HG03095 (cell line): ENCODE results near the gene GPS2.
"Not testable (repeated sequence)": the region's sequence is repeated elsewhere in the genome, so short reads cannot be mapped to it uniquely, and the experiment has no call there.

Source experiments
- ATAC-seq: cut with Tn5 transposase; IDR thresholded peaks from one replicate; pipeline ENCODE4 v1.9.1; 2021; ENCODE audit warnings: moderate library complexity; ENCODE audit not compliant: unreplicated experiment

GPS2 gene

DNA sequence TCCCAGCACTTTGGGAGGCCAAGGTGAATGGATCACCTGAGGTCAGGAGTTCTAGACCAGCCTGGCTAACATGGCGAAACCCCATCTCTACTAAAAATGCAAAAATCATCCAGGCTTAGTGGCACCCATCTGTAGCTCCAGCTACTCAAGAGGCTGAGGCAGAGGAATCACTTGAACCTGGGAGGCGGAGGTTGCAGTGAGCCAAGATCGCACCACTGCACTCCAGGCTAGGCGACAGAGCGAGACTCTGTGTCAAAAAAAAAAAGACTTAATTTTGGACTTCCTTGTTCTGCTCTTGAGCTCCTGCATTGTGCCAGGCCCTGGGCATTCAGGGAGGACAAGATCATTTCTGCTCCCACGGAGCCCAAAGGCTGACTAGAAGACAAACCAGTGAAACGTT, 22.4 kb upstream of the GPS2 start:
- ATAC-seq = not testable (repeated sequence)

DNA sequence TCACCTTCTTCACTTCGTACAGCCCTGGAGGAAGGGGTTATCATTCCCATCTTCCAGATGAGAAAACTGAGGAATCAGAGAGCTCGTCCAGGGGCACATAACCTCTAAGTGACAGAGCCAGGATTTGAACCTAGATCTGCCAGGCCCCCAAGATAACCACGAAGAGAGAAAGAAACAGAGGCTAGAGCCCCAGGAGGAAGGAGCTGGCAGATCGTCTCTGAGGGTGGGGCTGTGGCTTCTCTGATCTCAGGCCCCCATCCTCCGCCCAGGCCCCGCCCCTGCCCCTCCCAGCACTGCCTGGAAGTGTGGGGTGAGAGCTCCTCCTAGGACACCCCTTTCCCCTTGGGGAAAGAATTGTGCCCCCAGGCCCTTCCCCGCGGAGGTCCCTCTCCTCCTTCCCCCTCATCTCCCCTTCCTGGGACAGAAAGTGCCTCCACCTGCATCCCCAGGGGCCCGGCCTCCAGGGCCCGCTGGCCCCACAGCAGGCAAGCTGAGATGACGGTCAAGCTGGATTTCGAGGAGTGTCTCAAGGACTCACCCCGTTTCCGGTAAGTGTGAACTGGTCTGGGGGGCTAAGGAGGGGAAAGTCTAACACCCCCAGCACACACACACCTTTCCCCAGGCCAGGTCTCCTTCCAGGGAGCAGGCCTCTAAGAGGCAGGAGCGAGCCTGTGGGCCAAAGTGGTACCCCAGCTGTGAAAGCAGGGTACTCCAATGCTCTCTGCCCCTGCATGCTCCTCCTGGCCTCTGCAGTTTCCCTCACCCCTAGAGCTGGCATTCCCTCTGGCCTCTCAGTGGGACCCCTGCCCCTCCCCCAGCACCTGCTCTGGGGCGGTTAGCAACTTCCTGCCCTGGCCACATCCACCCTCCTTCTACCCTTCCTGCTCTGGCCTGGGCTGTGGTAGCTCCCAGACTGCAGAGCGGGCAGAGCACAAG, 21.3 kb upstream of the GPS2 start, which contains the start of gene ACAP1:
Gene ACAP1, plus strand, starts transcription at position 290 of the 936 bp plus-strand sequence. Its CDS starts 206 bp downstream, at position 496.
- peak; percentile 54 for ATAC-seq

DNA sequence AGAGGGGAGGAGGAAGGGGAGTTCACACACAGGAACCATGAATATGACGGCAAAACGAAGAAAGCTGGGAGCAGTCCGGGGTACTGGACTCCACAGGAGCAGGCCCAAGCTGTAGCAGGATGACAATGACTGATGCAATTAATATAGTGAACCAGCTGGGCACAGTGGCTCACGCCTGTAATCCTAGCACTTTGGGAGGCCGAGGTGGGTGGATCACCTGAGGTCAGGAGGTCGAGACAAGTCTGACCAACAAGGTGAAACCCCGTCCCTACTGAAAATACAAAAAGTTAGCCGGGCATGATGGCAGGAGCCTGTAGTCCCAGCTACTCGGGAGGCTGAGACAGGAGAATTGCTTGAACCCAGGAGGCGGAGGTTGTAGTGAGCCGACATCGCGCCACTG, 20.6 kb upstream of the GPS2 start:
- not testable (repeated sequence) for ATAC-seq

DNA sequence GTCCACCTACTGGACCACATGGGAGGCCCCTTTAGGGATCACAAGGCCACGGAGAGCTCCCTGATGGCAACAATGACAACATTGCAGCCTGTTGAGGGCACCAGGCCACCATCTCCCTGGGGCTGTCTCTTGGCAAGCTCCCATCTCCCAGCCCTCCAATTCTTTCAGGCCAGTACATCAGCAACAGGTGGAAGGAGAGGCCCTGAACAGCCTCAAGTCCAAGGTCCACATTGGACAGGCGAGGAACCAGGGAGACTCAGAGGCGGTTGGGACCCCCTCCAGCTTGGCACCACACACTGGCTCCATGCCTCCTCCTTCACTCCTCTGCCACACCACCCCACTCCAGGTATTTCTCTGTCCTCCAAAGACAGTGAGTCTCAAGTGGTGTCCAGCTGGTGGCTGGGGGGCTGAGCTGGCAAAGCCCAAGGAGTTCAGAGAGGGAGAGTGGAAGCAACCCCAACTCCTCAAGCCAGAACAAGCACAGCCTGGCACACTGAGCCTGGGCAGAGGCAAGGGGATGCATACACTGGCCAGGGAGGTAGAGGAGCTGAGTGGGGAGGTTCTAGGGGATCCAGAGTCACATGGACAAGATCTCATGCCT, 19.9 kb upstream of the GPS2 start:
- ATAC-seq = no peak

DNA sequence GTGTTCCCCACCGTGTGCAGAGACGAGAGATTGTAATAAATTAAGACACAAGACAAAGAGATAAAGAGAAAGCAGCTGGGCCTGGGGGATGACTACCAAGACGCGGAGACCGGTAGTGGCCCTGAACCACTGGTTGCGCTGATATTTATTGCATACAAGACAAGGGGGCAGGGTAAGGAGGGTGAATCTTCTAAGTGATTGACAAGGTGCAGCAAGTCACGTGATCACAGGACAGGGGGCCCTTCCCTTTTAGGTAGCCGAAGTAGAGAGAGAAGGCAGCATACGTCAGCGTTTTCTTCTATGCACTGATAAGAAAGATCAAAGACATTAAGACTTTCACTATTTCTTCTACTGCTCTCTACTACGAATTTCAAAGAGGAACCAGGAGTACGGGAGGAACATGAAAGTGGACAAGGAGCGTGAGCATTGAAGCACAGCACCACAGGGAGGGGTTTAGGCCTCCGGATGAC, 17.5 kb upstream of the GPS2 start:
- ATAC-seq = not testable (repeated sequence)

DNA sequence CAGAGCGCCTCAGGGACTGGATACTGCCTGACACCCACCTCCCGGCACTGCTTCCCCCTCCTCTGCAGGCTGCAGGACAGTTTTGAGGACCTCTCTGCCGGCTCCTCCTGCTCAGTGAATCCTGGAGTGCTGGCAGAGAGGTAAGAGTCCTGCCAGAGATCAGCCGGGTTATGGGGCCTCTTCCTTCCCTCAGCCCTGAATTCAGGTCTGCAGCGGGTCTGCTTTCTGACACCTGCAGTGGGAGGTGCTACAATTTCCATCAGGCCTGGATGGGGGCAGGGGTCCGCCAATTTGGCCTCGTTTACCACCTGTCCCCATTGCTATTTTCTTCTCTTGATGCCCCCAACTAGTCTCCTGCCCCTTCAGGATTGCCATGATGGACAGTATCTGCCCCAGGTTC, 17.0 kb upstream of the GPS2 start:
- ATAC-seq = no peak

DNA sequence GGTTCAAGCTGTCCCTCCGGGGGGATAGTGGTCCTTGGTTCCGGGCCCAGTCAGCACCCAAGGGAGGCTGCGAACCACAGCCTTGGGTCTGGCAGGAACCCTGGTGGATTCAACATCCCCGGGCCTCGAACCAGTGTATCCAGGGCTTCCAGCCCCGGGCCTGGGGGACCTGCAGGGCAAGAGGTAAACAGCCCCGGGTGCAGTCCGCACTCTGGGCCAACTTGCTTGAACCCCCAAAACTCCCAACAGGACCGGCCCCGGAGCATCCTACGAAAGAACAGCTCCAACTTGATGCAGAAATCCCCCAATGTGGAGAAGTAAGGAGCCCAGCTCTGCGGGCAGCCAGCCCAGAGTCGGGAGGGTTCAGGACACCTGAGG, 15.5 kb upstream of the GPS2 start:
- ATAC-seq = no peak

DNA sequence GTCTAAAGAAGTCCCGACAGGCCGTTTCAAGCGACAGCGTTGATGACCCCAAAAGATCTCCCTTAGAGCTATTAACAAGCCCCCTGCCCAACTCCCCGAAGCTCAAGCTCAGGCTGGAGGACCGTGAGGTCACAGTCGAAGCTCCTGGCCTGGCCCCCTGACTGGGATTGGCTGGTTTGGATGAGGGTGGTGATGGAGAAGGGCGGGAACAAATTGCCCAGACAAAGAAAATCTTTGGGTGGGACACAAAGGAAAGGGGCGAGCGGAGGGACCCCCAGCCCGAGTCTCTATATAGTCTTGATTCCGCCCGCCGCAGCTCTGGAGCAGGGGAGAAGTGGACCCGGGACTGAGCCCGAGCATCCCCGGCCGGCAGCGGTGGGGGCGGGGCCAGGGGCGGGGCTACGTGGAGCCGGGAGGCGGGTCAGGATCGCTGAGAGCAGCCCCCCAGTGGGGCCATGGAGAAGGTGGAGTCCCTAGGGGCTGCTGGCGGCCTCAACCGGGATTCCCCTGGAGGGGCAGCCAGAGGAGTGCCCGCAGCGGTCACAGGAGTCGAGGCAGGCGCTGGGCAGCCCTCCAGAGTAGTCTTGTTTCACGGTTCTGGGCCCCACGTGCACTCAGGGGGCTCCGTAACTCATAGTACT, 15.0 kb upstream of the GPS2 start:
- peak; percentile 34 for ATAC-seq

DNA sequence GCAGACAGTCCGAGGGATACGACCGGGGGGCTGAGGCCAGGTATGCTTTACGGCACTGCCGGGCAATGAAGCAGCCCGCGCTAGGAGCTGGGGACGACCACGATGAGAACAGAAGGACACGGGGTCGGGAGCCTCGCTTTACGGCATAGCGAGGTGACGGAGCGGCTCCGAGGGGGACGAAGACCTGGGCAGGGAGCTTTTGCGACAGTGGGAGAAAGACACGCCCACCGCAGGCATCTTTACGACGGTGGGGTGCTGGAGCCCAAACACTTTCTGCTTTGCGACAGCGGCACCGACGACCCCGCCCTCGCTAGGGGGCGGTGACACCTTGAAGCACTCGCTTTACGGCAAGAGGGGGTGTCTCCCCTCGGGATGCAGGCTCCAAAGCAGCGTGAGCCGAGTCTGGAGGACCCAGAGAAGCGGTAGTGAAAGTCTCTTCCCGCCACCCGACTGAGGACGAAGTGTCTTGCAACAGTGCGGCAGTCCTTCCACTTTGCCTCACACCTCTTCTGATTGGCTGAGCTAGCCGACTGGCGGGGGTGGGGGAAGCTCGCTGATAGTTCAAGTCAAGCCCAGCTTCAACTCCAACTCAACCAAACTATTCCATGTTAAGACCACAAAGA, 14.3 kb upstream of the GPS2 start:
- ATAC-seq = peak; percentile 40

DNA sequence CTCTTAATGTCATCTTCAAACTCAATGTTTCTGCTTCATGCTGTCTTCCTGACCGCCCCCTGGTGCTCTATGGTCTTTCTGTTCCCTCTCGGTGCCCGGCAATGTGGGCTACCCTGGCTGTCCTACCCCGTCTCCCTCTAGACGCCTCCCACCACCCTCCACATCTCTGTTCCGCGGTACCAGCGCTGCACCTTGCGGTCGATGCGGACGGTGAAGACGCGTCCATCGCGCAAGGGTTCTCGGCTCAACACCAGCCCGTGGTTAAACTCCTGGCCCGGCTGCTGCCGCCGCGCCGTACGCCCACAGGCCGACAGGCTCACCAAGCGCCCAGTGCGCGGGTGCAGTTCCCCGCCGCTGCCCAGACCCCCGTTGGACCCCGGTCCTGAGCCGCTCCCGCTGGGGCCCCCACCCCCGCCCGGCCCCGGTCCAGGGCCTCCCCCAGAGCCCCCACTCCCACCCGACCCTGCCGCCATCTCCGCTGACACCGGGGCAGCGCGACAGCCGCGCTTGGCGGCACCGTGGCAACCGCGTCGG, 13.7 kb upstream of the GPS2 start, which contains the start of gene NEURL4:
Gene NEURL4, minus strand, starts transcription at position 496 of the 534 bp plus-strand sequence. Its CDS starts 23 bp downstream, at position 473.
- ATAC-seq = peak; percentile 3

DNA sequence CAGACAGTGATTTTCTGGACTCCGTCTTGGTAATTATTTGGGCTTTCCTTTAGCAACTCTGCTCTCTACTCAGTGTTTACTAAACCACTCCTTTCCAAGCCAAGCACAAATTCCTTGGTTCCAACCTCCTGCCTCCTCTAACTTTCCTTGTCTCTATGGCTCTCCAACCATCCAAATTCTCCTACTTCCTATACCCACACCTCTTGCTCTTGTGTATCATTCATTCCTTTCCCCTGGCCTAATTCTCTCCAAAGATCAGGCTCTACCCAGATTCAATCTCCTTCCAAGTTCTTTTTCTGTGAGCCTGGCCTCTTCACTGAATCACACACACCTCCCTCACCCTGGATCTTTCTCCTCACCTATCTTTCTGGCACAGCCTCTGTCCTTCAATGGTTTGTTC, 12.8 kb upstream of the GPS2 start:
- no peak for ATAC-seq

DNA sequence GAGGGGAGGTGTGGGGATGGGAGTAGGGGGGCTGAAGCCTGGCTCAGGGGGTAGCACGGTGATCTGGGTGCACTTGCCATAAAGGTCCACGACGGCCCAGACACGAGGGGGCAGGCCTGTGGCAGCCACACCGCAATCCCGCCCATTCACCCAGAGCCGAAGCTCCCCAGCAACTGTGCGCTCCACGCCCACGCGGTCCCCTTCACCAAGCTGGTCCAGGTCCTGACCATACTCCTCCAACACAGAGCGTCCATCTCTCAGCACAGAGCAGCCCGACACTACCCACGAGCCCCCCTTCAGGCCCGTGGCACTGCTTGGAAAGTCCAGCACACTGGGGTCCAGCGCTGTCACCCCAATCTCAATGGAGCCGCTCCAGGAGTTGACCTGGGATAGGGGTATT, 12.3 kb upstream of the GPS2 start:
- no peak for ATAC-seq

DNA sequence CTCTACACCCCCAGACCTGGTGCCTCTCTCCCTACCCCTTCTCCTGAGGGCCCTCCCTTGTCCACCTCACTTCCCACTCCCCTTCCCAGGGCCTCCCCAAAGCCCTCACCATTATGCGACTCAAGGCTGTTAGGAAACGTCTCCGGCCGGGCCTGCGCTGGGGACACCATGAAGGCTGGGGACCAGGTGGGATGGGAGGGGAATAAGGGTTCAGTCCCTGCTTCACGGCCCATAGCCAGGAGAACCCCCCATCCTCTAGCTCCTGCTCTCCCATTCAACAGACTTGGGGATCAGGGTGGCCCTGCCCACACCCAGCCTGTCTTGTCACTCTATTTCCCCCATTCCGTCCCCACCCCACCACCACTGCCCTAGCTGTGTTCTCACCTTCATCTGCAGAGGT, 11.9 kb upstream of the GPS2 start:
- ATAC-seq = no peak

DNA sequence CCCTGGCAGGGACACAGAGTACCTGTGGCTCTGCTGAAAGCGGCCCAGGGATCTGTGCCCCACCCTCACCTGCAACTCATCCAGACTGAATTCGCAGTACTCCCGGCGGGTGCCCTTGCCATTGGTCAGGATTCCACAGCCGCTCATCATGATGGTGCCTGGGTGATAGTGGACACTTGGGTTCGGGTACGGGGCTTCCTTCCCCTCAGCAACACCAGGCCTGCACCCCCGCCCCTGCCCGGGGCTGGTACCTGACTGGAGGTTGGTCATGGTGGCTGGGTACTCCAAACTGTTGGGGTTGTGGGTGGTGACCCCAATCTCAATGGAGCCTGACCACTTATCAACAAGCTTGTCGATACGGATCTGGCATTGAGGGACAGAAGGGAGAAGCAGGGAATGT, 11.0 kb upstream of the GPS2 start:
- ATAC-seq = no peak

DNA sequence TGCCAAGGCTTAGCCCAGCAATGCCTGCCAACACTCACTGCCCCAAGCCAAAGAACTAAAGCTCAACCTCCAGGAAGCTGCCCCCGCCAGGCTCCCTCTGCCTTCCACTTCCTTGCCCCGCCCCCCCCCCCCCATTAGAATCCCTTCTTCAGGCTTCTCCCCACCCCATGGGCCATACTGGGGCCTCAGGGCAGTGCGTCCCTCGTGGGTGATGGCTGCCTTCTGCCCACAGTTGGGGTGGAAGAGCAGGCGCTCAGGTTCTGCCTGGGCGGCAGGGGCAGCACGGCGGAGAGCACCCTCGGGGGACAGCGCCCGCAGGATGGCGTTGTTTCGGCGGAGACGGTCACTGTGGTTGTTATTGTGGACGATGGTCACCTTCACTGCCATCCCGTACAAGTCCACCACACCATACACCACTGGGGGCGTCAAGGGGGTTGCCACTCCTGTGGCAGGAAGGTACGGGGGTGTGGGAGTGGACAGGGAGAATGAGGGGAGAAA, 9.9 kb upstream of the GPS2 start:
- ATAC-seq = no peak

DNA sequence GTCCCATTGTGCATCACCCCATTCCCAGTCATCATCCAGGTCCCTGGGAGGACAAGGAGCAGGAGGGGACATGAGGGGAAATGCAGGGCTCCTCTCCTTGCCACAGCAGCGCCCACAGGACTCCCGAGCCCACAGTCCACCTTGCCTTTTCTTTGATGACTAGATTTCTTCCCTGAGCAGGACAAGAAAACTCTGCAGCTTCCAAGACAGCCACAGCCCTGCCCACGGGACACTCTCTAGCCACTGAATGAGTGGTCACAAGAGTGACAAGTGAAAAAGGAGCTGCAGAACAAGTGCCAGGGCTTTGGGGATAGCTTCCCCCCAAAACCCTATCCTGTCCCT, 9.2 kb upstream of the GPS2 start:
- no peak for ATAC-seq

DNA sequence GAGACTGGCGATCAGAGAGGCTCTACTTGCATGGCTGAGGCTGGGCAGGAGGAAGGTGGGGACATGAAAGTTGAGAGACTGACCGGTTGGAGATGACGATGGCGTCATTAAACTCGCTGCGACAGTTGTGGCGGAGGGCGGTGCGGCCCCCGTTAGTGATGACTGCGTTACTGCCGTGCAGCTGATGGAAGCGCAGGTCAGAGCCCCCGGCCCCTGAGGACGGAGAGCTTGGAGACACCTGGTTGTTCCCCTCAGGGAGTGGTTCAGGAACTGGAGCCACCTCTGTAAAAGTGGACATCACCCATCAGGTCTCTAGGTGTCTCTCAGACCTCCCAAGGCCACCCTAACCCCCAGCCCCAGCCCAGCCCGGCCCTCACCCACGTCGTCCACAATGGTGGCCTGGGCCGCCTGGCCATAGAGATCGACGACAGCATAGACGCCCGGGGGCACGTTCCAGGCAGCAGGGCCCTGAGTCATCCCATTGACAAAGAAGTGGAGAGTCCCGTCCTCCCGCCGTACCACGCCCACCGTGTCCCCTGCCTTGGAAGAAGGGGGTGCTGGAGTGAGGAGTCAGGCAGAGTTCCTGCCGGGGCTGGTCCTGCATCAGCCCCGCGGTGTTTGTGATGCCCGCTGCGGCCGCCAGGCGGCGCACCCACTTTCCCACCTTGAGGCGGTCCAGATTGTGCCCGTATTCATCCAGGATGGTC, 8.7 kb upstream of the GPS2 start:
- ATAC-seq = no peak

DNA sequence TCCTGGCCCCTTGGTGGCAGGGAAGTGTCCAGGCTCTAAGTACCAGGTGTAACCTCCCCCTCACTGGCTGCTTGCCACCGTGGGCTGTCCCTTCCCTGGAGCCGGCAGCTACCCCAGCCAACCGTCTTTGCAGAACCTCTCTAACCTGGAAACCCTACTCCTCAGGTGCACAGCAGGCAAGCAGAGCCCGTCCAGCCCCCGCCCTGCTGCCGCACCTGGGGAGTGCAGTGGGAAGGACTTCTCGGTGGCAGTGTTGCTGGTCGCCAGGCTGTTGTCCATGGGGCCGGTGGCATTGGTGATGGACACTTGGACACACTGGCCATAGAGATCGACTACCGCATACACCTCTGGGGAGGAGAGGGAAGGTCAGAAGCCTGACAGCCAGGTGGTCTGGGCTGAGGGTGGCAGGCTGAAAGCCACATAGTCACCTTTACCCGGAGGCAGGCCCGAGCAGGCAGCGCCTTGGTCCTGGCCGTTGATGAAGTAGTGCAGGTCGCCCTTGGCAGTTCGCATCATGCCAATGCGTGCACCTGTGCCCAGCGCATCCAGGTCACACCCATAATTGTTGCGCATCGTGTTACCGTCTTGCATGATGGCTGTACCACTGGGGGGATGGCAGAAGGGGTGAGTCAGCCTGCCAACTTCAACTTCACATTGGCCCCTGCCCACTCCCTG, 7.5 kb upstream of the GPS2 start:
- no peak for ATAC-seq

DNA sequence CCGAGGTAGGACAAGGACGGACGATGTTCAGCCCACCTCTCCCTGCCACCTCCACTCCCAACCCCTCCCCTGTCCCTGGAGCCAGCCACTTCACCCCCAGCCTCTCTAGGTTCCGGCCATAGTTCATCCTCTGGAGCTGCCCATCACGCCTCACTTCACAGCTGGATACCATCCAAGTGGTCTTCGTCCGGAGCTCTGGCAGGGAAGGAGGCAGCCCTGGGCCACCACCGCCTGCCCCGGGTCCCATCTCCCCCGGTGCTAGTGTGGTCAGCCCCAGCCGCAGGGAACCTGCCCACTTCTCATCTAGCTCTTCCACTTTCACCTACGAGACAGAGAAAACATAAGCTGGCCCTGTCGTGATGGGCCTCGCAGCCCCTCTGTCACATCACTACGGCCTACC, 6.3 kb upstream of the GPS2 start:
- ATAC-seq = no peak
